NAMALWA (cell line): ENCODE measurements around the gene POLE.
A peak's percentile ranks its signal among the peaks of the same experiment; 100 is the strongest.
"Not testable (repeated sequence)": the region's sequence is repeated elsewhere in the genome, so short reads cannot be mapped to it uniquely, and the experiment has no call there.

Experiments
- DNase-seq: peaks from one replicate; pipeline ENCODE4 v3.0.0-alpha.2; 2015; ENCODE audit warnings: low spot score

Gene POLE

GRCh38 chr12:132611620-132612019 lies 75.5 kb downstream of the POLE start:
- DNase-seq: no peak

- no peak for DNase-seq
Observed at GRCh38 chr12:132610866-132611602, 76.1 kb downstream of the POLE start.

GRCh38 chr12:132610051-132610759 lies 76.9 kb downstream of the POLE start, which contains the start of gene LRCOL1:
Gene LRCOL1, minus strand, starts transcription at chr12:132610582. Its CDS starts 4,331 bp downstream, at chr12:132606251.
- no peak for DNase-seq

DNA sequence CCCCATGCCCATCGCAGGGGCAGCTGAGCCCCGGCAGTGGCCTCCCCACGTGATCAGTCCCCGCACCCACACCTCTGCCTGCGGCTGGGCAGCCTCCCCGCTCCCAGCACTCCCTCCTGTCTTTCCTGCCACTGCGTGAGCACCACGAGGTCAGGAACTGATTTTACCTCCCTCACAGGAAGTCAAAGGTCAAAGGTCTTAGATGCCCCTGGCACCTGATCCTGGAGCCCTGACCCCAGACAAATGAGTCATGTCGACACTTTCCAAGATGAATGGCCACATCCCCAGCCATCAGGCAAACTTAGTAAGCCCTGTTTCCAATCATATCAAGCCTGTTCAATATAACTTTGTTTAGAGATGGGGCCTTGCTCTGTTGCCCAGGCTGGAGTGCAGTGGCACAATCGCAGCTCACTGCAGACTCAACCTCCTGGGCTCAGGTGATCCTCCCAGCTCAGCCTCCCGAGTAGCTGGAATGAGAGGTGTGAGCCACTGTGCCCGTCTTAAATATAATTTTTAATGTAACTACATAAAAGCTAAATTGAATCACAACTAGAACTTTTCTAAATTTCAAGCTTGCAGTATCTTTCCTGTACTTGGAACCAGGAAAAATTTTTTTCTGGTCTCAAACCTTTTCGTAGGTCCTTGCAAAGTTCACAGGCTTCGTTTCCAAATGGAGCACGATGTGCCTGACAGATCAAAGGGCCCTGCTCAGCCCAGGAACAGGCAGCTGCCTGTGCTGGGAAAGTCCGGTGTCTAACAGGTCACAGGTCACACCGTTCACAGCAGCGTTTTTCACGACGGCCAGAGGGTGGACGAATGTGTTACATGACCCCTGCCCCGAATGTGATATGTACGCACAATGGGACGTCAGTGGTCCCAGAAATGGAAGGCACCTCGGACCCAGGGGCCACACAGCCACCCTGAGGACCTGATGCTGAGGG lies 78.6 kb downstream of the POLE start:
- no peak for DNase-seq

DNA sequence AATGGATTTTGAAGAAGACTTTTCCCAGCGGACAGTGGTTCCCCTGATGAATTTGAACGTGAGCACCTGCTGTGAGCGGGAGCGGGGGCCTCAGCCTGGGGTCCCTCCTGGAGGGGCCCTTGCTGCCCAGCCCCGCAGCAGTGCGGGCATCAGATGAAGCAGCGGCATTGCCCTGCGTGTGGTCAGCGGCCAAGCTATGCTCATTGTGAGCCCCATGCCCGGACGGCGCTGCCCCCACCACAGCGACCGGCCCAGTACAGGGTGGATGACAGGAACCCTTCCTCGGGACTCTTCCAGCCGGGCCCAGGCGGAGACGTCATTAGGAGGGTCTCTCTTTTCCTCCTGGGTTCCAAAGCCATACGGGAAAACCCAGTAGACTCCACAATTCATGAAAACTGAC lies 80.2 kb downstream of the POLE start:
- DNase-seq: no peak

DNA sequence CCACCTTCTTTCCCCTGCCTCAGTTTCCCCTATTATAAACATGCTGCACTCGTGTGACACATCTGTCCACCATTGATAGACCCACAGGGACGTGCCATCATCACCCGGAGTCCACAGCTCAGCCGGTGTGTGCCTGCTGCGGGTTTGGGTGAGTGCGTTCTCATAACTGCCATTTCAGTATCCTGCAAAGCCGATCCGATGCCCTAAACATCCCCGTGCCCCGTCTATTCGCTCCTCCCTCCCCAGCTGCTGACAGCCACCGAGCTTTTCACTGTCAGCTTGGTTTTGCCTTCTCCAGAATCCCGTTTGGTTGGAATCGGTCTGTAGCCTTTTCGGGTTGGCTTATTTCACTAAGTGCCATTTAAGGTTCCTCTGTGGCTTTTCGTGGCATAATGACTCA lies 80.7 kb downstream of the POLE start:
- DNase-seq: no peak

- DNase-seq: no peak
Observed at GRCh38 chr12:132605892-132606291, 81.2 kb downstream of the POLE start.

DNA sequence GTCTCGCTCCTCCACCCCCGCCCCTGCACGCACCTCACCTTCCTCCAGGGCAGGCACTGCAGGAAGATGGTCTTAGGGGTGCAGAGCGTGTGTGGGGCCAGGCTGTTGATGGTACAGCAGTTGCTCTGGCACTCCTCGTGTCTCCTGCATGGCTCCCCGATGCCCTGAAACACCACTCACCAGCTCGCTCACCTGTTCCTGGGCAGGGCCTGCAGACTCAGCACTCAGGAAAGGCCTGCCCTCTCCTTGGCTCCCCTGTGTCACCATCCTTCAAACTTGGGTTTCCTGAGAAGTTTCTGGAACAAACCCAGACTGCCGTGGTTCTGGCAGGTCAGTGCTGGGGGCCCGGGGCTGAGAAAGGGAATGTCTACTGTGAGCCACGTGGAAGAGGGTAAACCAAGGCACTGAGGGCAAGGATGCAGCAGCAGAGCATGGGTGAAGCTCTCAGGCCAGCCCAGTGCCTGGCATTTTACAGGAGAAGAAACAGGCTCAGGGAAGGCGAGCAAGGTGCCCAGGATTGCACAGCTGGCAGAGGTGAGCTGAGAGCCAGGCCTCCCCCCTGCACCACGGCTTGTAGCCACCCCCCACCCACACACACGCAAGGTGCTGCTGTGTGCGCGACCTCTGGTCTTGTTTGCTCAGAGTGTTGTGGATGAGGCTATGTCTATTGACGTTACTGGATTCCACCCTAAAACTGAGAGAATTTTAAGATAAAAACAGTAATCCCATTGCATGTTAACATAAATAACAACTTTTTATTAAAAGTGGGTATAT lies 82.3 kb downstream of the POLE start:
- DNase-seq: no peak

- DNase-seq: no peak
Observed at GRCh38 chr12:132604151-132604618, 83.0 kb downstream of the POLE start.

DNA sequence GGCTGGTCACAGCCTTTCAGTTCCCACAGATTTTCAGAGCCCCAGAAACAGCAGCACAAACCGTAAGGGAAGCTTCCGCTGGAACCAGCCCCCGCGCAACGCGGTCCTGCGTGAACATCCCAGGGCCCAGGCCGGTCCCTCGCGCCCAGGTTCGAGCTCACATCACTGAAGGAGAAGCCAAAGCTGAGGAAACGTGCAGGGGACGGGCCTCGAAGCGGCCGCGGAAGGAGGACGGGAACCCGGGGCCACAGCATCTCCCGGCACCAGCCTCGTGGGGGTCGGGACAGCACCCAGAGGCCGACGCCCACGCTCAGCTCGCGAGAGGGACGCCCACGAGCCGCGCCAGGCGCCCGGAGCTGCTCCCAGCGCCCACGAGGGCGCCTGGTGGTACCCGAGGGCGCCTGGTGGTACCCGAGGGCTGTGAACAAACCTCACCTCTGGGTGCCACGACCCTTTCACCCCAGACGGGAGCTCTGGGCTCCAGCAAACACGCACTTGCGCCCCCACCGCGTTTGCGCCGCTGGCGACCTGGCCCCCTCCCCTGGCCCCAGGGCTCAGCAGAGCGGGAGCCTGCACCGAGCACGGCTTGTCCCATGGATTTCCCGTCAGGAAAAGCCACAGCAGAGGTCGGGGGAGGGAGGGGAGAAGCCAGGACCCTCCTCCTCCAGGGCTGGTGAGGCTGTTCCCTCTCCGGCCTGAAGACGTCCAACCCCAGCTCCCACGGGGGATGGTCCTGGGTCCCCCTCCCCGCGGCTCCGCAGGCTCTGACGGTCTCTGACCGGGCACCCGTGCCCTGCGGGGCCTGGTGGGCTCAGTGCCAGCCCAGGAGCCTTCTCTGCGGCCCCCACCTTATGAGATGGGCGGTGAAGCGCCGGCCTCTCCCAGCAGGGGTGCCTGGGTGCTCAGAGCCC lies 83.6 kb downstream of the POLE start:
- no peak for DNase-seq

GRCh38 chr12:132602572-132603239 lies 84.4 kb downstream of the POLE start:
- no peak for DNase-seq

- no peak for DNase-seq
Observed at GRCh38 chr12:132601171-132601883, 85.8 kb downstream of the POLE start.

- no peak for DNase-seq
Observed at GRCh38 chr12:132600048-132601032, 86.8 kb downstream of the POLE start.

DNA sequence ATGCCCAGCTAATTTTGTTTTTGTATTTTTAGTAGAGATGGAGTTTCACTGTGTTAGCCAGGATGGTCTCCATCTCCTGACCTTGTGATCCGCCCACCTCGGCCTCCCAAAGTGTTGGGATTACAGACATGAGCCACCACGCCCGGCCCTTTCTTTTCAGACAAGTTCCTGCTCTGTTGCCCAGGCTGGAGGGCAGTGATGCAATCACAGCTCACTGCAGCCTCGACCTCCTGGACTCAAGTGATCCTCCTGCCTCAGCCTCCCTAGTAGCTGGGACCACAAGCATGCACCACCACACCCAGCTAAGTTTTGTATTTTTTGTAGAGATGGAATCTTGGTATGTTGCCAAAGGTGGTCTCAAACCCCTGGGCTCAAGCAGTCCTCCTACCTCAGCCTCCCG lies 87.6 kb downstream of the POLE start:
- not testable (repeated sequence) for DNase-seq

DNA sequence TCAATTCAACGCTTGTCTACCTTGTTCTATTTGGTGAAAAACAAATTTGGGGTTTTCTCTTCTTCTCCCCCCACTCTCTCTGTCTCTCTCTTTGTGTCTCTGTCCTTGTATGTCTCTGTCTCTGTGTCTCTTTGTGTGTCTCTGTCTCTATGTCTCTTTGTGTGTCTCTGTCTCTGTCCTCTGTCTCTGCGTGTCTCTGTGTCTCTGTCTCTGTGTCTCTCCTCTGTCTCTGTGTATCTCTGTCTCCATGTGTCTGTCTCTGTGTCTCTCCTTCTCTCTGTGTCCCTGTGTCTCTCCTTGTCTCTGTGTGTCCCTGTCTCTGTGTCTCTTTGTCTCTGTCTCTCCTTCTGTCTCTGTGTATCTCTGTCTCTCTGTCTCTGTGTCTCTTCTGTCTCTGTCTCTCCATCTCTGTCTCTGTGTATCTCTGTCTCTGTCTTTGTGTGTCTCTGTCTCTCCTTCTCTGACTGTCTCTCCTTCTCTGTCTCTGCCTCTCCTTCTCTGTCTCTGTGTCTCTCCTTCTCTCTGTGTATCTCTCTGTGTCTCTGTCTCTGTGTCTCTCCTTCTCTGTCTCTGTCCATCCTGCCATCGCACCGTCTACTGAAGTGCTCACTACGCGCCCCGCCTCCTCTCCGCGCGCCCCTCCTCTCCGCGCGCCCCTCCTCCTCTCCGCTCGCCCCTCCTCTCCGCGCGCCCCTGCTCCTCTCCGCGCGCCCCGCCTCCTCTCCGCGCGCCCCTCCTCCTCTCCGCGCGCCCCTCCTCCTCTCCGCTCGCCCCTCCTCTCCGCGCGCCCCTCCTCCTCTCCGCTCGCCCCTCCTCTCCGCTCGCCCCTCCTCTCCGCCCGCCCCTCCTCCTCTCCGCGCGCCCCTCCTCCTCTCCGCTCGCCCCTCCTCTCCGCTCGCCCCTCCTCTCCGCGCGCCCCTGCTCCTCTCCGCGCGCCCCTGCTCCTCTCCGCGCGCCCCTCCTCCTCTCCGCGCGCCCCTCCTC lies 89.5 kb downstream of the POLE start:
- peak; percentile 61 for DNase-seq

GRCh38 chr12:132596016-132596415 lies 91.1 kb downstream of the POLE start:
- no peak for DNase-seq

GRCh38 chr12:132595183-132595582 lies 92.0 kb downstream of the POLE start:
- no peak for DNase-seq
